ENCODE results near the gene SLC4A1AP. TPM values are rescaled to one million over a fixed set of nuclear protein-coding genes. Genes with fewer than 3 reads are reported as not detected.
A peak's percentile ranks its signal among the peaks of the same experiment; 100 is the strongest.

Gene SLC4A1AP
- total and polyA plus RNA-seq, 10 of the 15 experiments (the other 5 are each of a cell fraction or from before 2014, with no cell fraction given): 6.5 to 30.1 (median 21.5) TPM

DNA sequence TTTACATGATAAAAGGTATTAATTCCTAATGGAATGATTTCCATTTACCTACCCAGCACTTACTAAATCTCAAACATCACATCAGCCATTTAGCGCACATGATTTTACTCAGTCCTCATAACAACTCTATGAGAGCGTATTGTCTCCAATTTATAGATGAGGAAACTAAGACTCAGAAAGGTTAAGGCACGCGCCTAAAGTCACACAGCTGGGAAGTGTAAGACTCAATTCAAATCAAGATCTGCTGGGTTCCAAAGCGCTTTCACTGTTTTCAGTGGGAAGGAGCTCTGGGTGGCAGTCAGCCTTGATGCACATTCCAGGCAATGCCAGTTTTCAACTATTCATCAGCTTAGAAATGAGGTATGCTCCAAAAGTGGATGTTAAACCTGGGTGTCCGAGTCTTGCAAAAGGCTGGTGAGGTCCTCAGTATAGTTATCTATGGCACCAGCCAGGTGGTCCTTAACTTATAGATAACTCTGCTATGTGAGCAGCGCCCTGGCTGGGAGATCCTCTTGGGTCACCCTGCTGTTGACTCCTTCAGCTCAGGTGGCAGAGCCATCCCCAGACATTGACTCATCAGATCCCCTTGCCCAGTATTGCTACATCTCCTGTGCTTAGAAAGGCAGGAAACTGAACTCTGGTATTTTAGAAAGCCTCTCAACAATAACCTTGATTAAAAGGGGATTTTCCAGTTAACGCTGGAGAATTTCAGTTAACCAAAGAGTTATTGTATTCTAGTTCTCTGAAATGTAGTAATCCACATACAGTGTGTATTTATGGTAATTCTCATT is 47.1 kb downstream of the SLC4A1AP start:
- ATAC-seq: peak; percentile 38; the same call in 2 of the 3 replicates
- SMC1A ChIA-PET (ENCODE audit: uncharacterized antibody, unreplicated experiment): interaction anchor here (1.1 kb wide), 1 partner anchor 182 kb away, joined by 3 read pairs; no protein-coding TSS in a partner anchor
- H3K4me3 ChIP-seq: no peak overlapping the region
- H4K20me1 ChIP-seq (ENCODE audit: control insufficient read depth, insufficient read depth): no peaks in the 10 kb centered on the region
- no TSS peak for BruUV-seq (replicated peaks)
- no peak overlapping the region for H2AFZ ChIP-seq (ENCODE audit: control insufficient read depth, low read depth, low read length)
- no peak for DNase-seq (ENCODE audit: low read depth, low spot score)
- WGBS (ENCODE audit: insufficient coverage, insufficient replicate concordance, low lambda C conversion rate, missing lambda C conversion rate): 26% methylated on average over 8 of the region's 8 CpGs
- H3K9me3 ChIP-seq (replicated peaks; ENCODE audit: control insufficient read depth, insufficient read depth, low read length): no peaks in the 10 kb centered on the region
- intact Hi-C loops (cut with micrococcal nuclease; ENCODE audit: unreplicated experiment) (no loop called here), in situ Hi-C loops (cut with MboI) (no loop called here)
- H3K4me1 ChIP-seq (ENCODE audit: control insufficient read depth, insufficient read depth, low read length): no peaks in the 10 kb centered on the region
- no peak overlapping the region for H3K27ac ChIP-seq (ENCODE audit: control insufficient read depth, insufficient read depth)
- H3K4me2 ChIP-seq (ENCODE audit: control insufficient read depth, insufficient read depth): no peak overlapping the region
- TF ChIP-seq, protein P1, sequence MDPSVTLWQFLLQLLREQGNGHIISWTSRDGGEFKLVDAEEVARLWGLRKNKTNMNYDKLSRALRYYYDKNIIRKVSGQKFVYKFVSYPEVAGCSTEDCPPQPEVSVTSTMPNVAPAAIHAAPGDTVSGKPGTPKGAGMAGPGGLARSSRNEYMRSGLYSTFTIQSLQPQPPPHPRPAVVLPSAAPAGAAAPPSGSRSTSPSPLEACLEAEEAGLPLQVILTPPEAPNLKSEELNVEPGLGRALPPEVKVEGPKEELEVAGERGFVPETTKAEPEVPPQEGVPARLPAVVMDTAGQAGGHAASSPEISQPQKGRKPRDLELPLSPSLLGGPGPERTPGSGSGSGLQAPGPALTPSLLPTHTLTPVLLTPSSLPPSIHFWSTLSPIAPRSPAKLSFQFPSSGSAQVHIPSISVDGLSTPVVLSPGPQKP (IDR thresholded peaks at IDR 0.05; ENCODE audit: low read depth, low read length): no peak
- no peak for TF ChIP-seq IKZF2 (IDR thresholded peaks at IDR 0.05)
- no peak for TF ChIP-seq TARDBP (IDR thresholded peaks at IDR 0.05; ENCODE audit: borderline replicate concordance)
- no peak for TF ChIP-seq SREBF1 (IDR thresholded peaks at IDR 0.05; ENCODE audit: low read length)
- TF ChIP-seq CREM (IDR thresholded peaks at IDR 0.05; ENCODE audit: low read depth): no peak
- TF ChIP-seq POLR2AphosphoS2 (IDR thresholded peaks at IDR 0.05; ENCODE audit: low read depth, low read length): no peak
- TF ChIP-seq ATF2 (IDR thresholded peaks at IDR 0.05; ENCODE audit: low read length): no peak
- RAD21 ChIA-PET (ENCODE audit: unreplicated experiment): interaction anchor here (0.5 kb wide), 1 partner anchor 928 kb away, joined by 3 read pairs; no protein-coding TSS in a partner anchor
- POLR2A ChIA-PET: interaction anchor here (0.9 kb wide), 1 partner anchor 19 kb away, joined by 4 read pairs; no protein-coding TSS in a partner anchor
- no peak for FAIRE-seq
- no peak overlapping the region for H3K9ac ChIP-seq (ENCODE audit: control insufficient read depth, insufficient read depth, low read length)
- H3K79me2 ChIP-seq (ENCODE audit: control insufficient read depth, insufficient read depth, low read length): no peaks in the 10 kb centered on the region
- CTCF ChIA-PET: interaction anchor here (0.9 to 1.6 kb wide), 2 partner anchors 12 to 27 kb away, joined by 3 to 5 read pairs; no protein-coding TSS in a partner anchor
- no peaks in the 10 kb centered on the region for H3K27me3 ChIP-seq (replicated peaks in 1 of 2; ENCODE audit: control insufficient read depth in 2 of 2, insufficient read depth in 2 of 2, low read length in 1 of 2)
- no peaks in the 10 kb centered on the region for H3K36me3 ChIP-seq (ENCODE audit: control insufficient read depth in 2 of 2, insufficient read depth in 2 of 2, low read length in 1 of 2)
